B cell (primary cell): ENCODE data around the gene GGTLC2. TPM values are rescaled to one million over a fixed set of nuclear protein-coding genes. Genes with fewer than 3 reads are reported as not detected.
"Not testable (repeated sequence)": the region's sequence is repeated elsewhere in the genome, so short reads cannot be mapped to it uniquely, and the experiment has no call there.

ENCODE experiments used
- ATAC-seq: fragments of 200-7000 bp; cut with Tn5 transposase; one replicate; pipeline ENCODE4 v1.10.0; 2021; ENCODE audit warnings: low read depth, mild to moderate bottlenecking, moderate number of reproducible peaks, moderate library complexity
- CTCF ChIA-PET: fragments of 350-600 bp; sonication (Branson Sonifier 250); formaldehyde crosslinking; loops from one replicate; lab custom pipeline; 2021; ENCODE audit warnings: antibody characterized with exemption, inconsistent platforms; lab: Charles Lee
- POLR2A ChIA-PET: fragments of 350-600 bp; sonication (Branson Sonifier 250); formaldehyde crosslinking; loops from one replicate; lab custom pipeline; 2021; ENCODE audit warnings: antibody characterized with exemption; lab: Charles Lee
- DNase-seq: peaks from one replicate; pipeline ENCODE4 v3.0.0; 2013
- H2AFZ ChIP-seq: 2 replicates; pipeline ENCODE4 v1.6.1; 2012; ENCODE audit warnings: mild to moderate bottlenecking, low read depth, low read length; ENCODE audit not compliant: insufficient read depth, poor library complexity, severe bottlenecking
- H3K27ac ChIP-seq, 2 donors: 1 replicate in 1 of 2; 2 replicates in 1 of 2; pipeline ENCODE4 v1.5.1; 2012 to 2013; ENCODE audit warnings: low read length in 2 of 2, mild to moderate bottlenecking in 2 of 2, moderate library complexity in 1 of 2
- H3K27me3 ChIP-seq, 4 experiments: fragments of 200-600 bp in 1 of 4; sonication (generic) in 1 of 4; replicated peaks in 1 of 4; 1 replicate in 2 of 4; 2 replicates in 2 of 4; pipeline versions ENCODE4 v1.6.1 to v1.7.0; 2013 to 2016; ENCODE audit warnings: low read length in 3 of 4, mild to moderate bottlenecking in 2 of 4, mixed read lengths in 1 of 4, moderate library complexity in 1 of 4; ENCODE audit not compliant: insufficient read depth in 4 of 4, control insufficient read depth in 3 of 4; ENCODE audit errors: control extremely low read depth in 1 of 4
- H3K36me3 ChIP-seq, 2 experiments: replicated peaks in 1 of 2; 1 replicate in 1 of 2; 2 replicates in 1 of 2; pipeline versions ENCODE4 v1.6.1 to v1.7.1; 2013; ENCODE audit warnings: low read length in 1 of 2; ENCODE audit not compliant: insufficient read depth in 2 of 2, control insufficient read depth in 1 of 2; ENCODE audit errors: control extremely low read depth in 1 of 2, extremely low read depth in 1 of 2
- H3K4me1 ChIP-seq, 2 donors: fragments of 200-600 bp in 1 of 2; sonication (generic) in 1 of 2; 1 replicate in 1 of 2; 2 replicates in 1 of 2; pipeline versions ENCODE4 v1.5.1 to v1.6.1; 2013 to 2017; ENCODE audit warnings: low read length in 2 of 2; ENCODE audit not compliant: control insufficient read depth in 2 of 2, insufficient read depth in 2 of 2
- H3K4me2 ChIP-seq: replicated peaks from 2 replicates; pipeline ENCODE3; 2012; ENCODE audit warnings: mild to moderate bottlenecking, low read depth, low read length; ENCODE audit not compliant: poor library complexity, severe bottlenecking
- H3K4me3 ChIP-seq, 5 experiments: fragments of 200-600 bp in 1 of 5; sonication (generic) in 1 of 5; 1 replicate in 3 of 5; 2 replicates in 2 of 5; pipeline versions ENCODE4 v1.5.1 to v1.7.0; 2011 to 2016; ENCODE audit warnings: low read length in 4 of 5, mild to moderate bottlenecking in 4 of 5, low read depth in 2 of 5, control low read depth in 1 of 5, moderate library complexity in 1 of 5; ENCODE audit not compliant: insufficient read depth in 1 of 5; ENCODE audit errors: control extremely low read depth in 1 of 5, extremely low read depth in 1 of 5
- H3K79me2 ChIP-seq: fragments of 200-600 bp; sonication (generic); one replicate; pipeline ENCODE4 v1.6.0; 2016; ENCODE audit warnings: low read length; ENCODE audit not compliant: control insufficient read depth, insufficient read depth
- H3K9ac ChIP-seq: fragments of 200-600 bp; sonication (generic); 2 replicates; pipeline ENCODE4 v1.6.1; 2017; ENCODE audit warnings: mild to moderate bottlenecking, low read length, moderate library complexity
- H3K9me3 ChIP-seq, 3 donors: one replicate each; pipeline versions ENCODE4 v1.6.1 to v1.7.1; 2013; ENCODE audit warnings: low read length in 2 of 3; ENCODE audit not compliant: control insufficient read depth in 2 of 3, insufficient read depth in 1 of 3; ENCODE audit errors: control extremely low read depth in 1 of 3
- H4K20me1 ChIP-seq: 2 replicates; pipeline ENCODE4 v1.6.0; 2012; ENCODE audit warnings: mild to moderate bottlenecking, low read length; ENCODE audit not compliant: insufficient read depth, control insufficient read depth, poor library complexity, severe bottlenecking
- H3K27ac Mint-ChIP-seq: one replicate; pipeline ENCODE4 v1.8.0; 2021; ENCODE audit warnings: mixed read lengths
- H3K27me3 Mint-ChIP-seq: one replicate; pipeline ENCODE4 v1.8.0; 2021; ENCODE audit warnings: mixed read lengths
- H3K4me1 Mint-ChIP-seq: one replicate; pipeline ENCODE4 v1.8.0; 2021; ENCODE audit warnings: mixed read lengths
- H3K4me3 Mint-ChIP-seq: one replicate; pipeline ENCODE4 v1.8.0; 2021; ENCODE audit warnings: mixed read lengths
- H3K9me3 Mint-ChIP-seq: one replicate; pipeline ENCODE4 v1.8.0; 2022; ENCODE audit warnings: mixed read lengths; ENCODE audit not compliant: insufficient read depth
- WGBS: methylation state at CpG from one replicate; pipeline ENCODE4 v1.1.5; 2013; ENCODE audit warnings: missing lambda C conversion rate; ENCODE audit not compliant: insufficient coverage; 5-methylcytosine and 5-hydroxymethylcytosine counted together
- intact Hi-C: fragments of 100-400 bp; cut with micrococcal nuclease; formaldehyde crosslinking; loops from one replicate; pipeline ENCODE4 v1.10.0; 2022
- polyA plus RNA-seq: library from polyadenylated mRNA; depleted of rRNA; stranded (reverse); fragments of >200 nt; gene quantifications from 2 replicates; pipeline ENCODE4 v1.2.3, GENCODE V29; 2012
- total RNA-seq, 2 donors: library from RNA; stranded (reverse); fragments of 120-200 nt in 1 of 2; gene quantifications; 1 replicate in 1 of 2; 2 replicates in 1 of 2; pipeline versions ENCODE4 v1.2.3 to v1.2.4, GENCODE V29; 2013 to 2022
- TF ChIP-seq, protein P1 (sequence below): fragments of 200-600 bp; IDR thresholded peaks from one replicate; pipeline ENCODE4 v1.8.0; 2022; ENCODE audit warnings: antibody characterized with exemption, mild to moderate bottlenecking

The GGTLC2 gene
- total and polyA plus RNA-seq, 2 donors (not counting 1 experiment from before 2014, with no cell fraction given): not detected

DNA sequence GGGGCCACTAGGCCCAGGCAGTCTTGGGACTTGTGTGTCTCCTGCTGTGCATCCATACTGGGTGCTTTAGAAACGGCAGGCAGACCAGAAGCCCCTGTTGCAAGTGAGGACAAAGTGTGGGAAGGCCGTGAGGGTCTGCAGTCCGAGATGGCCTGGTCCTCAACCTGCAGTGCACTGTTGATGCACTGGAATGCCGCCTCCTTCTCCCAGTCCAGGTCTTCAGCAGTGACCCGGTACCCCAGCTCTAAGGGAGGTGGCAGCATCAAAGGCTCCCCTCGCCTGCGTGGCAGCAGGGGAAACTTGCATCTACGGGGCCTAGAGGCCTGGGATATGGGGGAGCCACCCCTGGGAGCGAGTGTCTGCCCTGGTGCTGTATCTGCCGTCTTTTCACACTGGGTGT lies 2.2 kb upstream of the GGTLC2 start:
- POLR2A ChIA-PET, H3K4me1 Mint-ChIP-seq, H3K4me1 ChIP-seq, H3K4me2 ChIP-seq, H3K27ac ChIP-seq, H3K27me3 ChIP-seq, H3K36me3 ChIP-seq, H3K9me3 ChIP-seq, intact Hi-C loops, H3K4me3 ChIP-seq, H2AFZ ChIP-seq, H4K20me1 ChIP-seq, H3K4me3 Mint-ChIP-seq, ATAC-seq, H3K9me3 Mint-ChIP-seq, DNase-seq, H3K79me2 ChIP-seq, H3K27ac Mint-ChIP-seq, H3K27me3 Mint-ChIP-seq, CTCF ChIA-PET, H3K9ac ChIP-seq: not testable (repeated sequence)
- 93% methylated on average over 5 of the region's 10 CpGs for WGBS

DNA sequence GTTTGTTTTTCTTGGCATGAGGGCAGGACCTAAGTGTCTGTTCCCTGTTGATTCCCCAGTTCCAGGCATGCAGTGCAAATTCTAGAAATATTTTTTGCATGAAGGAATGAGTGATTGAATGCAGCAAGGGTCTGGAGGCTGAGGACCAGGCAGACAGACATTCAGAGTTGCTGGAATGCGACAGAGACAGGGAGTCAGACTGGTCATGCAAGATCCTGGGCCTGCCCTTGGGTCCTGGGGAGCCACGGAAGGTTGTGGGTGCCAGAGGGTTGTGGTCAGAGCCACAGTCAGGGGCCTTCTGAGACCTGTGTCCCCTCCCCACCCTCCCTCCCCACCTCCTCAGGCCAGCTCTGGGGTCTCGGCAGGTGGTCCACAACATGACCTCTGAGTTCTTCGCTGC lies 1.6 kb downstream of the GGTLC2 start:
- POLR2A ChIA-PET, H3K27me3 Mint-ChIP-seq, H3K36me3 ChIP-seq, DNase-seq, intact Hi-C loops, H3K27me3 ChIP-seq, H3K9me3 Mint-ChIP-seq, H3K4me2 ChIP-seq, CTCF ChIA-PET, H3K4me3 ChIP-seq, H3K4me1 ChIP-seq, H3K4me1 Mint-ChIP-seq, H3K9me3 ChIP-seq, H2AFZ ChIP-seq, H3K79me2 ChIP-seq, H4K20me1 ChIP-seq, H3K27ac ChIP-seq, H3K27ac Mint-ChIP-seq, ATAC-seq, H3K4me3 Mint-ChIP-seq, H3K9ac ChIP-seq: not testable (repeated sequence)
- no CpG with 5 or more reads among the region's 4 CpGs for WGBS

DNA sequence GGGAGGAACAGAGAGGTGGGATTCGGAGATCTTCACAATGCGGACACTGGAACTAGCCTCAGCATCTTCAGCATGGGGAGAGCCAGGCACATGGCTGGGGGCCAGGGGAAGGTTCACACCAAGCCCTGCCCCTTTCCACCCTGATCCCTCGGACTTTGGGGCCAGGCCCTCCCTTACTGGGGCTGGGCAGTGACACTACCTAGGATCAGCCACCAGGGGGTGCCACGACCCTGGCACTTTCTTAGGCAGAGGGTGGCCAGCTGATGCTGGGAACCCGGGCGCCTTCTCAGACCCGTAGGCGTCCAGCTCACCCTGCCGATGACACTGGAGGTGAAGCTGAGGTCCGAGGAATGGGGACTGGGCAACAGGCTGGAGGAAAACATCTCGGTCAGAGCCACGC lies 3.5 kb downstream of the GGTLC2 start:
- H3K27ac Mint-ChIP-seq: peak overlapping the region; percentile 37
- H3K4me1 Mint-ChIP-seq, H3K9me3 ChIP-seq, H3K9ac ChIP-seq, ATAC-seq, H3K9me3 Mint-ChIP-seq, H3K4me3 ChIP-seq, H3K4me3 Mint-ChIP-seq, CTCF ChIA-PET, H3K79me2 ChIP-seq, H2AFZ ChIP-seq, H3K4me1 ChIP-seq, H3K4me2 ChIP-seq, H3K27ac ChIP-seq, H3K27me3 ChIP-seq, H3K36me3 ChIP-seq, H4K20me1 ChIP-seq, DNase-seq, H3K27me3 Mint-ChIP-seq, POLR2A ChIA-PET: not testable (repeated sequence)
- no CpG with 5 or more reads among the region's 12 CpGs for WGBS
- TF ChIP-seq, protein P1, sequence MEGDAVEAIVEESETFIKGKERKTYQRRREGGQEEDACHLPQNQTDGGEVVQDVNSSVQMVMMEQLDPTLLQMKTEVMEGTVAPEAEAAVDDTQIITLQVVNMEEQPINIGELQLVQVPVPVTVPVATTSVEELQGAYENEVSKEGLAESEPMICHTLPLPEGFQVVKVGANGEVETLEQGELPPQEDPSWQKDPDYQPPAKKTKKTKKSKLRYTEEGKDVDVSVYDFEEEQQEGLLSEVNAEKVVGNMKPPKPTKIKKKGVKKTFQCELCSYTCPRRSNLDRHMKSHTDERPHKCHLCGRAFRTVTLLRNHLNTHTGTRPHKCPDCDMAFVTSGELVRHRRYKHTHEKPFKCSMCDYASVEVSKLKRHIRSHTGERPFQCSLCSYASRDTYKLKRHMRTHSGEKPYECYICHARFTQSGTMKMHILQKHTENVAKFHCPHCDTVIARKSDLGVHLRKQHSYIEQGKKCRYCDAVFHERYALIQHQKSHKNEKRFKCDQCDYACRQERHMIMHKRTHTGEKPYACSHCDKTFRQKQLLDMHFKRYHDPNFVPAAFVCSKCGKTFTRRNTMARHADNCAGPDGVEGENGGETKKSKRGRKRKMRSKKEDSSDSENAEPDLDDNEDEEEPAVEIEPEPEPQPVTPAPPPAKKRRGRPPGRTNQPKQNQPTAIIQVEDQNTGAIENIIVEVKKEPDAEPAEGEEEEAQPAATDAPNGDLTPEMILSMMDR: peak; percentile 51
- intact Hi-C loops: loop anchor here (2.0 kb wide), 1 partner anchor 309 kb away; no protein-coding TSS in a partner anchor
